Activated naive CD8-positive, alpha-beta T cell treated with anti-CD3 and anti-CD28 coated beads, Interleukin-2, amount 10 ng/mL, durations not matched to agents 7 days and 5 days (primary cell): ENCODE results near the gene ARHGEF25. TPM values are rescaled to one million over a fixed set of nuclear protein-coding genes. Genes with fewer than 3 reads are reported as not detected.
A peak's percentile ranks its signal among the peaks of the same experiment; 100 is the strongest.

Experiments used
- ATAC-seq: fragments of 150-1000 bp; cut with Tn5 transposase; one replicate; pipeline ENCODE4 v1.10.0; 2021; ENCODE audit warnings: low read depth, moderate library complexity
- POLR2A ChIA-PET: fragments of 350-600 bp; sonication (Branson Sonifier 250); formaldehyde crosslinking; loops from one replicate; lab custom pipeline; 2021; ENCODE audit warnings: antibody characterized with exemption; lab: Charles Lee
- DNase-seq: peaks from one replicate; pipeline ENCODE4 v3.0.0; 2021
- H3K27ac Mint-ChIP-seq: one replicate; pipeline ENCODE4 v1.8.0; 2022; ENCODE audit warnings: mild to moderate bottlenecking, mixed read lengths
- H3K27me3 Mint-ChIP-seq: one replicate; pipeline ENCODE4 v1.8.0; 2022; ENCODE audit warnings: mild to moderate bottlenecking, moderate library complexity, mixed read lengths
- H3K36me3 Mint-ChIP-seq: one replicate; pipeline ENCODE4 v1.8.0; 2021; ENCODE audit warnings: mild to moderate bottlenecking, mixed read lengths
- H3K4me1 Mint-ChIP-seq: one replicate; pipeline ENCODE4 v1.8.0; 2021; ENCODE audit warnings: mixed read lengths
- H3K4me3 Mint-ChIP-seq: one replicate; pipeline ENCODE4 v1.8.0; 2022; ENCODE audit warnings: mild to moderate bottlenecking, moderate library complexity, mixed read lengths
- H3K9me3 Mint-ChIP-seq: one replicate; pipeline ENCODE4 v1.8.0; 2021; ENCODE audit warnings: mixed read lengths
- total RNA-seq, 2 experiments: library from RNA; stranded (reverse); gene quantifications; one replicate each; pipeline ENCODE4 v1.2.3, GENCODE V29; 2021

Gene ARHGEF25
- total RNA-seq, 2 experiments from 2014 or later = 1.3 to 1.4 TPM

DNA sequence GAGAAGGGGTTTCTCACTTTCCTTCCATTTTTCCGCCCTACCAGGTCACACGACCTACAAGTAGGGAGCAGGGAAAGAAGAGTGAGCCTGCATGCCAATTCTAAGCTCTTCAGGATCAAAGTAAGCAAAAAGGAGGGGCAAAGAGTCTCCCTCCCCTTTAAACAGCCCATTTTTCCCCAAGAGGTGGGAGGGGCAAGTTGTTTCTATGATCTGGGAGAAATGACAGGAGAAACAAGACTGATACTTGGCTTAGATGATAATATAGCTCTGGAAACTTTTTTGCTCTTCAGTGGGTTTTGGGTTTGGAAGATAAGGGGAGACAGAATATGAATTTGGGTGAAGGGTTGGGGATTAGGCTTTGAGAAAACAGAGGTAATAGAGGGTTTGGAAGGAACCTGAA, 4.8 kb upstream of the ARHGEF25 start:
- H3K27ac Mint-ChIP-seq = no peak overlapping the region
- peaks cover 8% of the 10 kb centered on the region for H3K36me3 Mint-ChIP-seq
- H3K4me1 Mint-ChIP-seq = peaks cover 20% of the 10 kb centered on the region
- no peaks in the 10 kb centered on the region for H3K9me3 Mint-ChIP-seq
- POLR2A ChIA-PET = interaction anchor here (0.7 kb wide), 1 partner anchor 14 kb away, joined by 5 read pairs; no protein-coding TSS in a partner anchor
- DNase-seq (no peak), ATAC-seq (no peak)
- peaks cover 9% of the 10 kb centered on the region for H3K27me3 Mint-ChIP-seq
- H3K4me3 Mint-ChIP-seq = no peak overlapping the region

DNA sequence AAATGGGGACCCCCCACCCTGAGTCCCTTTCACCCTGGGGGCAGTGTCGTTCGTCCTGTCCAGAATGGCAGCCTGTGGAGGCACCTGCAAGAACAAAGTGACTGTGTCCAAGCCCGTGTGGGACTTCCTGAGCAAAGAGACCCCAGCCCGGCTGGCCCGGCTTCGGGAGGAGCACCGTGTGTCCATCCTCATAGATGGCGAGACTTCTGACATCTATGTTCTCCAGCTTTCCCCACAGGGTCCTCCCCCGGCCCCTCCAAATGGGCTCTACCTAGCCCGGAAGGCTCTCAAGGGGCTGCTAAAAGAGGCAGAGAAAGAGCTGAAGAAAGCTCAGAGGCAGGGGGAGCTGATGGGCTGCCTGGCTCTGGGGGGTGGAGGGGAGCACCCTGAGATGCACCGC, 4.4 kb upstream of the ARHGEF25 start:
- Mint-ChIP-seq H3K27ac (no peak overlapping the region), H3K36me3 (peaks cover 8% of the 10 kb centered on the region), H3K27me3 (peaks cover 9% of the 10 kb centered on the region), H3K9me3 (no peaks in the 10 kb centered on the region), H3K4me3 (no peak overlapping the region), H3K4me1 (peaks cover 20% of the 10 kb centered on the region)
- POLR2A ChIA-PET = no interaction called here
- no peak for DNase-seq
- ATAC-seq = no peak

DNA sequence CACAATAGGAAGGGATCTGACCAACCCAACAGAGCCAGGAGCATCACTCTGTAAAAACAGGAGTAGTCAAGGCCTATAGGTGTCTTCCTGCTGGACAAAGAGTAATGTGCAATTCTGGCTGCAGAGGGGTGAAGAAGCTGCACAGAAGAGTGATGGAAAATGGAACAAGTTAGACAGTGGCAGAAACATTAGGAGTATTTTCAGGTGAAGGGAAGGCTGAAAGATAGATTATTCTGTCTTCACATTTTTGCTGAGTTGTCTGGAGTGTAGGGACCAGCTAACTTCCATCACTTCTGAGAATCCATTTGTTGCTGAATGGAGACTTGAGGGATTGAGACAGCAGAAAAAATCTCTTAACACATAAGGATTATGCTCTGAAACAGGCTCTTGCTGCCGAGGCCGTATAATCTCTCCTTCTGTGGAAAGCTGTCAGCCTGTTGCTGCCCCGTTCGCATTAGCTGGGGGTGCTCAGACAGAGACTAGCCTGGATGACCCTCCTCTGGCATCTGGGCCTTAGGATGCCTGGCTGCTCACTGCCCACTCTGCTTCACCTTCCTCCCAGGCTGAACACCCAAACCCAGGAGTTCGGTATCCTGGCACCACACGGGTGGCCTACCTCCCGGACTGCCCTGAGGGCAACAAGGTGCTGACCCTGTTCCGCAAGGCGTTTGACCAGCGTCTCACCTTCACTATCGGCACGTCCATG, 3.1 kb upstream of the ARHGEF25 start:
- Mint-ChIP-seq H3K9me3 (no peaks in the 10 kb centered on the region), H3K27me3 (peaks cover 22% of the 10 kb centered on the region), H3K4me1 (peaks cover 20% of the 10 kb centered on the region), H3K27ac (no peak overlapping the region), H3K36me3 (peaks cover 2% of the 10 kb centered on the region), H3K4me3 (no peak overlapping the region)
- POLR2A ChIA-PET = interaction anchor here (0.5 to 1.2 kb wide), 2 partner anchors 17 to 907 kb away, joined by 3 read pairs; partner anchors contain the start of gene PIP4K2C
- ATAC-seq (no peak), DNase-seq (no peak)

DNA sequence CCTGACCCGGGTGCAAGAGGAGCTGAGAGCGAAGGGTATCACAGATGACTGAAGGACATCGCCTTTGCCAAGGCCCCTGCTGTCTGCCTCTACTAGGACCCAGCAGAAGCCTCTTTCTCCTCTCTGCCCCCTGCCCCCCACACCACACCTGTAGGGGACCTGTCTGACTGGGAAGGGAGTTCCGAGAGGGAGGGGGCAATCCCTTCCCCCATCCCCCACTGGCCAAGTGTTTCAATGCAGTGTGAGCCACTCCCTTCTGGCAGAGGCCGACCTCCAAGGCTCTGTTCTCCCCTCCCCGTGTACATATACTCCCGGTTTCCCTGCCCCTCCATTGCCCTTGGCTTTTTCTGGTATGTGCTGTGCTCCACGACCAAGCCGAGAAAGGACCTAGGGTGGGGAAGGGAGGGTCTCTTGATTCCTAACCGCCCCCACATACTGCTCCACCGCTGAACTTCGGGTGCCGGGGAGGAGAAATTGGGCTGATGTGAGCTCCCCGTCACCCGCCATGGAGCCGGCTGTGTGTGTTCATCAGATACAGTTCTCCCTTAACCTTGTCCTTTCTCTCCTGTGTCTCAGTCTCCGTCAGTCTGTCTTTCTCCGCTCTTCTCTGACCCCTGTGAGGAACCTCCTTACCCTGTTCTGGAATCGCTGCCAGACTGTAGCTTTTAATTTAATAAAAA, 2.0 kb upstream of the ARHGEF25 start:
- Mint-ChIP-seq H3K27me3 (peaks cover 31% of the 10 kb centered on the region), H3K9me3 (no peaks in the 10 kb centered on the region), H3K27ac (no peak overlapping the region), H3K4me3 (no peak overlapping the region), H3K4me1 (peaks cover 14% of the 10 kb centered on the region), H3K36me3 (peaks cover 2% of the 10 kb centered on the region)
- ATAC-seq (no peak), DNase-seq (no peak)
- POLR2A ChIA-PET = interaction anchor here (0.5 to 1.2 kb wide), 2 partner anchors 18 to 111 kb away, joined by 3 read pairs; partner anchors contain the start of gene PIP4K2C

DNA sequence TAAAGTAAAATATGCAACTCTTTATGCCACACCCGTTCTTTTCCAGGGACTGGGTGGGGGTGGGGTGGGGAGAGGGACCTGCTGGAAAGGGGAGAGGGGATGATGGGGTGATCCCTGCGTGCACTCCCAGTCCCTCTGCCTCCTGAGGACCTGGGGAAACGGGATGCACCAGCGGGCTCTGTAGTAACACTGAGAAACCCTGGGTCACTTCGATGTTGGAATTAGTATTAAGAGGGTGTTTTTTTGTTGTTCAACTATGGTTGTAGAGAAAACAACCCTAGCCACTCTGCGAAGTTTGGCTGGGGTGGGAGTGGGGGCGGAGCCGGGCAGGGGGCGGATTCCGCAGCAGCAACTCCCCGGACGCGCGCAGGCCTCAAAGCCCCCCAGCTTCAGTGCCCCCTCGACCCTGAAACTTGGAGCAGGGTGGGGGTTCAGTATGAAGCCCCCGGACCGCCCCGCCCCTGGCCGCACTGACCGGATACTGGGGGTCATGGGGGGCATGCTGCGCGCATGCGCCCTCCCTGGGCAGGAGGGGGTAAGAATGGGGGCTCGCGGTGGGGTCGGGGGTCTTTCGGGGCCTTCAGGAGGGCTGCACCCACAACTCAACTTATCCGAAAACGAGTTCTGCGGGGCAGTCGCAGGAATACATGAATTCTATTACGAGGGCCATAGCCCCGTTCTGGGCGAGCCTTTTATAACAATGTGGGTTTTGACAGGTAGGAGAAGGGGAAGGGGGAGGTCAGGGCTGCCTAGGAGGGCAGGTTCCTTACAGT, 1.3 kb upstream of the ARHGEF25 start:
- Mint-ChIP-seq H3K27me3 (peaks cover 36% of the 10 kb centered on the region), H3K9me3 (no peaks in the 10 kb centered on the region), H3K27ac (peak overlapping the region; percentile 75), H3K4me1 (peaks cover 16% of the 10 kb centered on the region), H3K36me3 (peaks cover 2% of the 10 kb centered on the region), H3K4me3 (peak overlapping the region; percentile 74)
- ATAC-seq (no peak), DNase-seq (no peak)
- POLR2A ChIA-PET = interaction anchor here (0.5 to 1.4 kb wide), 2 partner anchors 18 to 110 kb away, joined by 3 to 7 read pairs; partner anchors contain the start of gene PIP4K2C

DNA sequence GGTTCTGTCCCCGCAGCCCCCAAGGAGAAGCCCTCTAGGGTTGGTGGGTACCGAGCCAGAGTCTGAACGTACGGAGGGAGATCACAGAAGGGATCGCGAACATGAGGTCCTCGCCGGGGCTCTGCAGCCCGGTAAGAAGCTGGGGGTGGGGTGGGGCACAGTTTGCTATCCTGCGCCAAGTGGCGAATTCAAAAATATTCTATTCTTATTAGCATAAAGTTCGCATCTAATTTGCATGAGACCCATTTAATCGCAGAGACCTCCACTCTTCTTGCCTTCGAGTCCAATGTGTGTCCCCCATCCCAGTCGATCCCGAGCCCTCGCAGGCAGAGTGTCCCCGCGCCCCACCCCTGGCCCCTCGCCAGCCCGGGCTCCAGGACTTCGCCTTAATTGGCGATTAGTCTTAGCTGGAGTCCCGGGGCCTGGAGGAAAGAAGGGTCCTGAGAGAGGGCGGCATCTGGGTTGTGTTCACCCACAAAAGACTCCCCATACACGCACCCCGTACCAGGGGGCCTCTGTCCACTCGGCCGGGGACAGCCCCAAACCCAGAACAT, 604 bp upstream of the ARHGEF25 start:
- POLR2A ChIA-PET = interaction anchor here (0.6 to 1.4 kb wide), 4 partner anchors 11 to 152 kb away, joined by 3 to 9 read pairs (median 5); partner anchors contain the start of gene PIP4K2C
- H3K9me3 Mint-ChIP-seq = no peaks in the 10 kb centered on the region
- no peak for DNase-seq
- H3K4me1 Mint-ChIP-seq = peaks cover 12% of the 10 kb centered on the region
- ATAC-seq = no peak
- H3K27ac Mint-ChIP-seq = peak overlapping the region; percentile 75
- peaks cover 38% of the 10 kb centered on the region for H3K27me3 Mint-ChIP-seq
- peaks cover 2% of the 10 kb centered on the region for H3K36me3 Mint-ChIP-seq
- peak overlapping the region; percentile 74 for H3K4me3 Mint-ChIP-seq

DNA sequence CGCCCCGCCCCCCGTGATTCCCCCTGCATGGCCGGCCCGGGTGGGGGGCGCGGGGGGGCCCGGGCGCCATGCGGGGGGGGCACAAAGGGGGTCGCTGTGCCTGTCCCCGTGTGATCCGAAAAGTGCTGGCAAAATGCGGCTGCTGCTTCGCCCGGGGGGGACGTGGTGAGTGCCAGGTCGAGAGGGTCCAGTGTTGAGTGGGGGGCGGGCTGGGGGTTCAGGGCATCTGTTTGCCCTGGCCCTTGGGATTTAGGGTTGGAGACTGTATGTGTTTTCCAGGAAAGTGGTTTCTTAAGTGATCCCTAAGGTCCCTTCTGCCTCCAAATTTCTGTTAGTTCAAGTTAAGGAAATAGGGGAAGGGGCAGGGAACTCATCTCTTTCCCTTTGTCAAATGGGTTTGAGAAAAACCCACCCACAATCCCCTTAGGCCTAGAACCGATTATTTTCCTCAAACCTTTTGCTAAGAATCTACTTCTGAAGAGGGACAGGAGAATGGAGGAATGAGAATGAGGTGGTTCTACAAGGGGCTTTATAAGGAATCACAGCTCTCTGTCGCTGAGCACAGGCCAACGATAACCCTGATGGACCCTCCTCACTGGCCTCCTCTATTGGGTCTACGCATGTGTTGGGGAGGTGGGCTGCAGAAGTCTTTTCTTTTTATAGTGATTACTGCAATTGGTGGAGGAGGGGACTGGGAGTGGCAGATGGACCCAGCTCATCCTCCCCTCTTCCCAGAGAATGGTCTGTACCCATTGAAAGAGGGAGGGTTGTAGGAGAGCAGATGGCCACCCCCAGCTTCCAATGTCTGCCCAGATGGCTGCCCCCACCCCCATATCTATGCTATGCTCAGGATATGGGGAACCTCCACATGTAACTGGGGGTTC, 834 bp downstream of the ARHGEF25 start:
- ATAC-seq (no peak), DNase-seq (no peak)
- H3K9me3 Mint-ChIP-seq = no peaks in the 10 kb centered on the region
- H3K27ac Mint-ChIP-seq = no peak overlapping the region
- H3K4me3 Mint-ChIP-seq = peak overlapping the region; percentile 50
- H3K4me1 Mint-ChIP-seq = peaks cover 10% of the 10 kb centered on the region
- POLR2A ChIA-PET = interaction anchor here (1.0 to 1.4 kb wide), 2 partner anchors 13 to 20 kb away, joined by 7 to 9 read pairs; partner anchors contain the start of gene PIP4K2C
- H3K36me3 Mint-ChIP-seq = no peaks in the 10 kb centered on the region
- H3K27me3 Mint-ChIP-seq = peaks cover 50% of the 10 kb centered on the region

DNA sequence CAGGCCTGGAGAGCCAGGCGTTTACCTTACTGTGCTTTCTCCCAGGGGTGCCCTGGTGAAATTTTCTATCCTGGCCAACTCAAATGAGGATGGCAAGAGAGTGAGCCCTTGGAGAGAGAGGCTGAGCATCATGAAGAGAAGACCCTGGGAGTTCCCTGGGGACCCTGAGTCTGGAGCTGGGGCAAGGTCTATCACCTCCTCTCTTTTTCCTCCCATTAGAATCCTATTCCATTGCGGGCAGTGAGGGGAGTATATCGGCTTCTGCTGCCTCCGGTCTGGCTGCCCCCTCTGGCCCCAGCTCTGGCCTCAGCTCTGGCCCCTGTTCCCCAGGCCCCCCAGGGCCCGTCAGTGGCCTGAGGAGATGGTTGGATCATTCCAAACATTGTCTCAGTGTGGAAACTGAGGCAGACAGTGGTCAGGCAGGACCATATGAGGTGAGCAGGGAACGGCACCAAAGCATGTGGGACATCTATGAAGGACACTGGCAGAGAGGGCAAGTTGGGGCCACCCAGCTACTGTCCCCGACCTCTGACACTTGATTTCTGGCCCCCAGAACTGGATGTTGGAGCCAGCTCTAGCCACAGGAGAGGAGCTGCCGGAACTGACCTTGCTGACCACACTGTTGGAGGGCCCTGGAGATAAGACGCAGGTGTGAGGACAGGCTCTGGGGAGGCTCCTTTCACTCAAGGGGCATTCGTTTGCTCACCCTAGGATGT, 1.6 kb downstream of the ARHGEF25 start:
- Mint-ChIP-seq H3K36me3 (no peaks in the 10 kb centered on the region), H3K27ac (no peak overlapping the region), H3K27me3 (peaks cover 58% of the 10 kb centered on the region), H3K4me1 (peaks cover 10% of the 10 kb centered on the region), H3K9me3 (no peaks in the 10 kb centered on the region), H3K4me3 (no peak overlapping the region)
- DNase-seq (no peak), ATAC-seq (no peak)
- POLR2A ChIA-PET = no interaction called here

DNA sequence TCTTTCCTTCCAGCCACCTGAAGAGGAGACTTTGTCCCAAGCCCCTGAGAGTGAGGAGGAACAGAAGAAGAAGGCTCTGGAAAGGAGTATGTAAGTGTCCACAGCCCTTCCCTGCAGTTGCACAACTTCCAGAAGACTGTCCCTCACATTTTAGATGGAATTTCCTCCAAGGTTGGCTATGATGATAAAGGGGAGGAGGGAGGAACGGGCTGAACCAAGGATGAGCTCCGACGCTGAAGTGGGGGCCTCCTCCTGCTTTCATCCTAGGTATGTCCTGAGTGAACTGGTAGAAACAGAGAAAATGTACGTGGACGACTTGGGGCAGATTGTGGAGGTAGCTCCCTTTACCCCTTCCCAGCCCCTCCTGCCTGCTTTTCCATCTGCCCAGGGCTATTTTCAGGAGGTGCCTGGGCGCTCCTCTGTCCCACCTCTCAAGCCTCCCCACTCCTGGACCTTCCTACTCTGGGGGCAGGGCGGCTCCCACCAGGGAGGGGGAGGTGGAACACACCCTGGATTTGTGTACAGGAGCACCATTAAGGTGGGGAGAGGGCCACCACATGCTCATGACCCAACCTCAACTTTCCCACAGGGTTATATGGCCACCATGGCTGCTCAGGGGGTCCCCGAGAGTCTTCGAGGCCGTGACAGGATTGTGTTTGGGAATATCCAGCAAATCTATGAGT, 2.3 kb downstream of the ARHGEF25 start:
- ATAC-seq (no peak), DNase-seq (no peak)
- peaks cover 63% of the 10 kb centered on the region for H3K27me3 Mint-ChIP-seq
- POLR2A ChIA-PET = no interaction called here
- no peak overlapping the region for H3K27ac Mint-ChIP-seq
- peaks cover 10% of the 10 kb centered on the region for H3K4me1 Mint-ChIP-seq
- H3K4me3 Mint-ChIP-seq = no peak overlapping the region
- H3K9me3 Mint-ChIP-seq = no peaks in the 10 kb centered on the region
- no peaks in the 10 kb centered on the region for H3K36me3 Mint-ChIP-seq

DNA sequence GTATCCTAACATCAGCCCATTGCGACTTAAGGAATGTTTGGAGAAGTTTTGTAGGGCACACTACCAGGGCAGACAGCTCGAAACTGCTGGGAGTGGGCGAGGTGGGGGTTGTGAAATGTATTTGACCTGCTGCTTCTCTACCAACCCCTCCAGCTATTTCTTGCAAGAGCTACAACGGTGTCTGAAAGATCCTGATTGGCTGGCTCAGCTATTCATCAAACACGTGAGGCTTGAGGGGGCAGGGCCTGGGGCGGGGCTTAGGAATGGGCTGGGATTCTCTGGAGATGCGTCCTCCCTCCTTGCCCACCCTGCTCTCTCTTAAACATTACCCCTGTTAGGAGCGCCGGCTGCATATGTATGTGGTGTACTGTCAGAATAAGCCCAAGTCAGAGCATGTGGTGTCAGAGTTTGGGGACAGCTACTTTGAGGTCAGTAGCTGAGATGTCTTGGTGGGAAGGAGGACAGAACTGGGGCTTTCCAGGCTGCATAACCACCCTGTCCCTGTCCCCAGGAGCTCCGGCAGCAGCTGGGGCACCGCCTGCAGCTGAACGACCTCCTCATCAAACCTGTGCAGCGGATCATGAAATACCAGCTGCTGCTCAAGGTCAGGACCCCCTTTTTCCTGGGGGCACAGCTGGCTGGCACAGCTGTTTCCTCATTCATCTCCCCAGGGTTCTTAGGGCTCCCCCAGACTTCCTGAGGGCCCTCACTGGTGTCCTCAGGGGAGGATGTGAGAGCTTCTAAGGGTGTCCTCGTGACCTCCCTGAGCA, 3.1 kb downstream of the ARHGEF25 start:
- no peaks in the 10 kb centered on the region for H3K9me3 Mint-ChIP-seq
- POLR2A ChIA-PET = no interaction called here
- DNase-seq (no peak), ATAC-seq (no peak)
- H3K27me3 Mint-ChIP-seq = peaks cover 71% of the 10 kb centered on the region
- no peaks in the 10 kb centered on the region for H3K36me3 Mint-ChIP-seq
- peaks cover 15% of the 10 kb centered on the region for H3K4me1 Mint-ChIP-seq
- H3K4me3 Mint-ChIP-seq = no peak overlapping the region
- no peak overlapping the region for H3K27ac Mint-ChIP-seq

DNA sequence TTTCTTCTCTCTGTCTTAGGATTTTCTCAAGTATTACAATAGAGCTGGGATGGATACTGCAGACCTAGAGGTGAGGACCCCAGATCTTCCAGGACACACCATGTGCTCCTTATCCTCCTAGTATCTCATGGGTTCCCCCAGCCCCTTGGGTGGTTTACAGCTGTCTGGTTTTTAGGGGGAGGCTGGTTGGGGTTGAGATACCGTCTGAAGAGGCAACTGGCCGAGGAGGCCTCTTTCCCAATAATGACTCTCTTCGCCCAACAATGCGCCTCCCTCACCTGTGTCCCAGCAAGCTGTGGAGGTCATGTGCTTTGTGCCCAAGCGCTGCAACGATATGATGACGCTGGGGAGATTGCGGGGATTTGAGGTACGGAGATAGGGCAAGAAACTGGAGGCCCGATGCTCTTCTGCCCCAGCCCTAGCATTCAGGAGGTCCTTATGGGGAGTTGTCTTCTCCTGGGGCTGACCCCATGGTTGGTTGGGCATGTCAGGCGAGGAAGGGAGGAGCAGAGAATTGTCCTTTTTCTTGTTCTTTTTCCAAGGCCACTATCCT, 3.8 kb downstream of the ARHGEF25 start:
- DNase-seq = no peak
- no peak for ATAC-seq

More for the DNA sequence above, 3.8 kb downstream of the ARHGEF25 start:
- Mint-ChIP-seq H3K4me1 (peaks cover 15% of the 10 kb centered on the region), H3K4me3 (no peak overlapping the region), H3K27ac (no peak overlapping the region), H3K9me3 (no peaks in the 10 kb centered on the region), H3K27me3 (peaks cover 76% of the 10 kb centered on the region), H3K36me3 (no peaks in the 10 kb centered on the region)
- POLR2A ChIA-PET = no interaction called here
